Activated T-cell treated with anti-CD3 and anti-CD28 coated beads, Interleukin-2, amount 50 U/mL, for 72 hours (primary cell): Measurements from ENCODE around the gene U2AF1. TPM values are rescaled to one million over a fixed set of nuclear protein-coding genes. Genes with fewer than 3 reads are reported as not detected.
A peak's percentile ranks its signal among the peaks of the same experiment; 100 is the strongest.
"Not testable (repeated sequence)": the region's sequence is repeated elsewhere in the genome, so short reads cannot be mapped to it uniquely, and the experiment has no call there.

Experiments used
- ATAC-seq, 2 donors: fragments of 150-1000 bp; cut with Tn5 transposase; replicated peaks in 1 of 2; 2 replicates each; pipeline ENCODE4 v1.10.0; 2021; ENCODE audit warnings: moderate library complexity in 2 of 2, mild to moderate bottlenecking in 1 of 2
- DNase-seq, 2 donors: peaks; one replicate each; pipeline ENCODE4 v3.0.0; 2021 to 2022; ENCODE audit warnings: mixed read lengths in 1 of 2
- H3K27ac Mint-ChIP-seq: one replicate; pipeline ENCODE4 v1.8.0; 2022; ENCODE audit warnings: mild to moderate bottlenecking, moderate library complexity, mixed read lengths
- H3K27me3 Mint-ChIP-seq: one replicate; pipeline ENCODE4 v1.8.0; 2022; ENCODE audit warnings: low read depth, mixed read lengths
- H3K36me3 Mint-ChIP-seq, 2 donors: one replicate each; pipeline ENCODE4 v1.8.0; 2022; ENCODE audit warnings: mixed read lengths in 2 of 2, mild to moderate bottlenecking in 1 of 2; ENCODE audit not compliant: insufficient read depth in 2 of 2
- H3K4me1 Mint-ChIP-seq: one replicate; pipeline ENCODE4 v1.8.0; 2022; ENCODE audit warnings: low read depth, mixed read lengths
- H3K4me3 Mint-ChIP-seq, 2 donors: one replicate each; pipeline ENCODE4 v1.8.0; 2022; ENCODE audit warnings: mild to moderate bottlenecking in 2 of 2, mixed read lengths in 2 of 2, moderate library complexity in 2 of 2
- H3K9me3 Mint-ChIP-seq, 2 donors: one replicate each; pipeline ENCODE4 v1.8.0; 2022; ENCODE audit warnings: mixed read lengths in 2 of 2
- total RNA-seq, 2 donors: library from RNA; stranded (reverse); gene quantifications; one replicate each; pipeline ENCODE4 v1.2.3, GENCODE V29; 2022

Gene U2AF1, protein sequence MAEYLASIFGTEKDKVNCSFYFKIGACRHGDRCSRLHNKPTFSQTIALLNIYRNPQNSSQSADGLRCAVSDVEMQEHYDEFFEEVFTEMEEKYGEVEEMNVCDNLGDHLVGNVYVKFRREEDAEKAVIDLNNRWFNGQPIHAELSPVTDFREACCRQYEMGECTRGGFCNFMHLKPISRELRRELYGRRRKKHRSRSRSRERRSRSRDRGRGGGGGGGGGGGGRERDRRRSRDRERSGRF
- 10 to 100 TPM; 36.7 to 73.4 TPM for total RNA-seq

DNA sequence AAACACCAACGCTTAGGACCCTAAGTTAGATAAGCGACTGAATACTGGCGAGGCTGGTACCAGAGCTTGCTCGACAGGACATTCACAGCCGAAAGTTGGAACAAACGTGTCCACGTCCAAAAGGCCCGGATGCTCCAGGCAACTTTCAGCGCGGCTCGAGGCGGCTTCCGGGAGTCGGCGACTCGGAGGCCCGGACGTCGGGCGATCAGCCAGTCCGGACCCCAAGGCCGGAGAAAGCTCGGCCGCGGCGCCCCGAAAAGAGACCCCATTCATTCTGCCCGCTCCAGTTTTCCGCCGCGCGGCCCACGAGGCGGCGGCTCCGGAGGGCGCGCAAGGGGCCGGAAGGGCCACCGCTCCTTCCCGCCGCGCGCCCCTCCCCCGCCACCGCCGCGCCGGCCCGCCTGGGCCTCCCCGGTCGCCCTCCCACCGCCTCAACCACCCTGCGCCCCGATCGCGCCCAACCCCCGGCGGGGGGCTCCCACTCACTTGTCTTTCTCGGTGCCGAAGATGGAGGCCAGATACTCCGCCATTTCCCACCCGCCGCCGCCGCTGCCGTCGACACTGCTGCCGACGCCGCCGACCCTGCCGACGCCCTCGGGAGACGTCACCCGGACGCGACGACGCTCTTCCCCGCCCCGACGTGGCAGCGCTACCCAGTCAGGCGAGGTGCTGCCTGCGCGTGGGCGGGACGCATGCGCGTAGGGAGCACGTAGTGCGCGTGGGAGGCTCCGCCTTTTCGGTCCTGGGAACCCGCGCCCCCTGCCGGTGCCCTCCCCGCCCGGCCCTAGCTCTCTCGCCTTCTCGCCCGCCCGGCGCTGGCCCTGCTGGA lies at the start of gene U2AF1:
Gene U2AF1, minus strand, starts transcription at position 606 of the 829 bp plus-strand sequence. Its CDS starts 76 bp downstream, at position 530.
- ATAC-seq (peak; percentile 92 to 93), DNase-seq (peak; percentile 69 to 82)
- H3K27me3 Mint-ChIP-seq, H3K4me1 Mint-ChIP-seq, H3K36me3 Mint-ChIP-seq, H3K9me3 Mint-ChIP-seq, H3K27ac Mint-ChIP-seq: not testable (repeated sequence)
- peak within 1 kb of the TSS; percentile 46 for H3K4me3 Mint-ChIP-seq

DNA sequence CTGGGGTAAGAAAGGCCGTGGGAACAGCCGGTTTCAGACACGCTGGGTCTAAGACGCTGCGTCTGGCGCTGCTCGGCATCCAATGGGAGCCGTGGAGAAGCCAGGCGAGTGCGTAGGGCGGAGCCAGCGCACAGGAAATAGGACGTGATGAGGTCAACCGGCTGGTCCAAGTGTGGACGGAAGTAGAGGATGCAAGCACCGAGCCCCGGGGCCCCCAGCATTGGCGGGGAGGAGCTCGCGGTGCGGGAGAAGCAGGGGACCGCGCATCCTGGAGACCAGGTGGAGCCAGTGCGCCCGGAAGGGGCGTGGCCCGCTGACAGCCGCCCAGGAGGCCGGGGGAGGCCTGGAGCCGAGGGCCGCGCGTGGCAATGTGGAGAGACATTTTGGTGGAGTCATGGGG lies 46.2 kb upstream of the U2AF1 start:
- H3K27me3 Mint-ChIP-seq, H3K4me3 Mint-ChIP-seq, H3K9me3 Mint-ChIP-seq, H3K4me1 Mint-ChIP-seq, DNase-seq, H3K27ac Mint-ChIP-seq, H3K36me3 Mint-ChIP-seq: not testable (repeated sequence)
- peak in 1 of 2 donors; percentile 82 for ATAC-seq

DNA sequence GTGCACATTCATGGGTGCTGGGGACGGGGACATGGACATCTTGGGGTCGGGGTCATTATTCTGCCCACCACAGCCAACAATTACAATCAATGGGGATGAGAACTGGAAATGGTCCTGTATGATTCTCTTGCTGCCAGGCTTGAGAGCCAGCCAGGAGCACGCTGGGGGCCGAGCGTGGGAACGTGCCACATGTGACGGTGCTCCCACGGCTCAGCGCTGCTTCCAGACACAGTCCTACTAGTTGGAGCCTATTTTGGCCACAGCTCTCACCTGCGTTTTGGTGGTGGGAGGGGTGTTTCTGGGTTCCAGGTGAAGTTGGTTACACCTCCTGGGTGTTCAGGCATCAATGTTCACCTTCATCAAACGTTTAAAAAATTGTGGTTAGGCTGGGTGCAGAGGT lies 42.0 kb upstream of the U2AF1 start:
- DNase-seq, H3K36me3 Mint-ChIP-seq, H3K9me3 Mint-ChIP-seq, ATAC-seq, H3K27me3 Mint-ChIP-seq, H3K27ac Mint-ChIP-seq, H3K4me3 Mint-ChIP-seq, H3K4me1 Mint-ChIP-seq: not testable (repeated sequence)

DNA sequence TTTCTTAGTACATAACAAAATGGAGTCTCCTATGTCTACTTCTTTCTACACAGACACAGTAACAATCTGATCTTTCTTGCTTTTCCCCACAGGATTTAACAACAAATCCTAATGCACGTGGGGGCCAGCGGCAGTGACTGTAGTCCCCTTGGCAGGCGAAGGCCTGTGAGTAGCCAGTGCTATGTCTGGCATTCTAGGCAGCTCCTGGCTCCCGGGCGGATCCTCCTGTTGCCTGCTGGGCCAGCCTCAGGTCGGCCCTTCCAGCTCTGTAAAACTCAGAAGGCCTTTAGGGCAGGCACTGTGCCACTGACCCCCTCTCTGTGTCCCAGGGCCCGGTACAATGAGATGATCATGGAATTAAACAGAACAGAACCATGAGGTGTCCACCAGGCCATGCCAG lies 40.6 kb upstream of the U2AF1 start:
- H3K27me3 Mint-ChIP-seq, DNase-seq, H3K9me3 Mint-ChIP-seq, H3K27ac Mint-ChIP-seq, H3K36me3 Mint-ChIP-seq, H3K4me3 Mint-ChIP-seq, ATAC-seq, H3K4me1 Mint-ChIP-seq: not testable (repeated sequence)

DNA sequence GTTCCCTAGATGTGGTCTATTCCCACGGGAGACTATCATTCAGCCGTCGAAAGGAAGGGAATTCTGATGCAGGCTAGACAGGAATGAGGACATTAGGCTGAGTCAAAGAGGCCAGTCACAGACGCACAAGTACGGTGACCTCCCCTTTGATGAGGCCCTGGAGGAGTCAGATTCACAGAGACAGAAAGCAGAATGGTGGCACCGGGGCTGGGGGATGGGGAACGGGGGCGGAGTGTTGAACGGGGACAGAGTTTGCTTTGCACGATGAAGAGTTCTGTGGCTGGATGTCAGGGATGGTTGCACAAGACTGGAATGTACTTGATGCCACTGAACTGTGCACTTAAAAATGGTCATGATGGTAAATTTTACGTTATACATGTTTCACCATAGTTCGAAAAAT lies 39.3 kb upstream of the U2AF1 start:
- not testable (repeated sequence) for H3K4me3 Mint-ChIP-seq, H3K9me3 Mint-ChIP-seq, H3K4me1 Mint-ChIP-seq, ATAC-seq, H3K27ac Mint-ChIP-seq, H3K27me3 Mint-ChIP-seq, DNase-seq, H3K36me3 Mint-ChIP-seq

DNA sequence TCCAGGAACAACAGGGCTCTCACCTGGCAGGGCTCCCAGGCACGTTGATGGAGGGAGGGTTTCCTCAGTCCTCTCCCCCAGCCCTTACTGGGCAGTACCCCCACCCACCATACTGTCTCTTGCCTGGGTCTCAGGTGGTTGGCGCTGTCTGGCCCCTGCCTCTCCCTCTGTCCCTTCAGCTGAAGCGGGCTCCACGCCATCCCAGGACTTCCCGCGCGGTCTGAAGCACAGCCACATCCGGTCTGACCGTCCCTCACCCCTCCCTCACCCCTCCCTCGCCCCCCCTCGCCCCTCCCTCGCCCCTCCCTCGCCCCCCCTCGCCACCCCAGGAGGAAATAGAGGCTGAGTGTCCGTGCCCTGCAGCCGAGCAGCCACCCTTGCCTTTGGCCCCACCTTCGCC lies 34.0 kb upstream of the U2AF1 start:
- not testable (repeated sequence) for DNase-seq, H3K9me3 Mint-ChIP-seq, H3K36me3 Mint-ChIP-seq, H3K27me3 Mint-ChIP-seq, H3K4me3 Mint-ChIP-seq, ATAC-seq, H3K4me1 Mint-ChIP-seq, H3K27ac Mint-ChIP-seq

DNA sequence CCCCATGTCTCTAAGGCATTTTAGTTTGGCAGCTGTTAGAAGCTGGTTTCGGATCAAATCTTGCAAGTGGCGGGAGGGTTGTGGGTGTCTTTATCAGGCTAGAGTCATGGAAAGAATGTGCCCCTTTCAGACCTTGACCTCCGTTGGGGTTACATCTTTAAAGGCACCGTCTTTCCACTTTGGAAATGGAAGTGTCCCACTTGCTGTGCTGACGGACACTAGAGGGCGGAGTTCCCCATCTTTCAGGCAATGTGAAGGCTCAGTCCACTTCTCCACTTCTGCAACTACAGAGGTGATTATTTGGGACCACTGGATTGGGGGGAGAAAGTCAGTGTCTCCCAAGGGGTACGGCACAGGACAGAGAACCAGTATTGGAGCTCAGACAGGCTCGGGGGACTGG lies 31.6 kb upstream of the U2AF1 start:
- H3K4me1 Mint-ChIP-seq, H3K27ac Mint-ChIP-seq, DNase-seq, H3K36me3 Mint-ChIP-seq, H3K4me3 Mint-ChIP-seq, H3K9me3 Mint-ChIP-seq, ATAC-seq, H3K27me3 Mint-ChIP-seq: not testable (repeated sequence)

DNA sequence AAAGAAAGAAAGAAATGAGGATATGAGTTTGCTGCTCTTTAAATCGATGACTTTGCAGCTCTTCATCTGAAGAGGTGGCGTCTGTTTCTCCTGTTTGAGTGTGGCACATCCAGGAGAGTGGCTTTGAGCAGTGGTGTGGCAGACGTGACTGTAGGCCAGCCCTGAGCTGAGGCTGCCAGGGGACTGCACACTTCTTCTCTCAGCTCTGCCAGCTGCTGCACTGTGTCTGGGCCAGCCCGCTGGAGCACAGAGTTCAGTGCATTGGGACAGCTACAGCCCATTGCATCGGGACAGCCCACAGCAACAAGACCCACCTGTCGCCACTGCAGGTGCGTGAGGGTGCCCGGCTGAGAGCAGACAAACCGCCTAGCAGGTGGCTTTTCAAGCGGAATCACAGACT lies 27.1 kb upstream of the U2AF1 start:
- not testable (repeated sequence) for H3K36me3 Mint-ChIP-seq, DNase-seq, H3K27me3 Mint-ChIP-seq, H3K4me3 Mint-ChIP-seq, H3K9me3 Mint-ChIP-seq, H3K27ac Mint-ChIP-seq, H3K4me1 Mint-ChIP-seq, ATAC-seq

DNA sequence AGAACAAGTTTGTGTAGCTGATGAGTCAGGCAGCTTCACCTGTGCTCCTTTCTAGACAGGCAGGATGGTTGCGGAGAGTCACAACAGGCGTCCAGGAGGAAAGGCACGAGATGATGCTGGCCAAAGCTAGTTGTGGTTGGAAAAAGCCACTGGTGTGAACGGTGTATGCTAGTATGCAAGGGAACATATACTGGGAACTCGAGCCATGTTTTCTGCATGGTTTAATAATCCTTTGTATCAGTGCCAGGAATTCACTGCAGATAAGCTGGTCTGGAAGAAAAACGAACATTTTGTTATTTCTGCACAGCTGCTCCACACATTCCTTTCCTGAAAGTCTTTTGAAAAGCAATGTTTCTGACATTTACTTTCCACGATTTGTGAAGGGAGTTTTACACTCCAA lies 22.7 kb upstream of the U2AF1 start:
- not testable (repeated sequence) for H3K4me3 Mint-ChIP-seq, H3K4me1 Mint-ChIP-seq, H3K9me3 Mint-ChIP-seq, DNase-seq, ATAC-seq, H3K36me3 Mint-ChIP-seq, H3K27me3 Mint-ChIP-seq, H3K27ac Mint-ChIP-seq

DNA sequence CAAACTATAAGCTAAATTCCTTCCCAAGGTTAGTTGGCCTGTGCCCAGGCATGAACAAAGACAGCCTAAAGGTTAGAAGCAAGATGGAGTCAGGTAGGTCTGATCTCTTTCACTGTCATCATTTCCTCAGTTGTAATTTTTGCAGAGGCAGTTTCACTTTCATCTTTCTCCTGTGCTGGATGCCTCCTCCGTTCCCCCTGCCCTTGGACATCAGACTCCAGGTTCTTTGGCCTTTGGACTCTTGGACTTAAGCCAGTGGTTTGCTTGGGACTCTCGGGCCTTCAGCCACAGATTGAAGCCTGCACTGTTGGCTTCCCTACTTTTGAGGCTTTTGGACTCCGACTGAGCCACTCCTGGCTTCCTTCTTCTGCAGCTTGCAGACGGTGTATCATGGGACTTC lies 8.6 kb upstream of the U2AF1 start:
- H3K27me3 Mint-ChIP-seq, H3K27ac Mint-ChIP-seq, H3K36me3 Mint-ChIP-seq, ATAC-seq, H3K4me1 Mint-ChIP-seq, DNase-seq, H3K4me3 Mint-ChIP-seq, H3K9me3 Mint-ChIP-seq: not testable (repeated sequence)

DNA sequence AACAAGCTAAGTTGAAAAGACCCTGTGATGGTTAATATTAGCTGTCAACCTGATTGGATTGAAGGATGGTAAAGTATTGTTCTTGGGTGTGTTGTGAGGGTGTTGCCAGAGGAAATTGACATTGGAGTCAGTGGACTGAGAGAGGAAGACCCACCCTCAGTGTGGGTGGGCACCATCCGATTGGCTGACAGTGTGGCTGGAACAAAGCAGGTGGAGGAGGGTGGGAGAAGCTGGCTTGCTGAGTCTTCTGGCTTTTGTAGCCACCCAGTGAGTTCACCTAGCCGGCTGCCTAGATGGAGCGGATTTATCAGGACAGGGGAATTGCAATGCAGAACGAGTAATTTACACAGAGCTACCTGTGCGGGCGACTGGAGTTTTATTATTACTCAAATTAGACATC lies 7.1 kb upstream of the U2AF1 start:
- H3K36me3 Mint-ChIP-seq, H3K4me3 Mint-ChIP-seq, H3K4me1 Mint-ChIP-seq, DNase-seq, H3K9me3 Mint-ChIP-seq, H3K27me3 Mint-ChIP-seq, ATAC-seq, H3K27ac Mint-ChIP-seq: not testable (repeated sequence)

DNA sequence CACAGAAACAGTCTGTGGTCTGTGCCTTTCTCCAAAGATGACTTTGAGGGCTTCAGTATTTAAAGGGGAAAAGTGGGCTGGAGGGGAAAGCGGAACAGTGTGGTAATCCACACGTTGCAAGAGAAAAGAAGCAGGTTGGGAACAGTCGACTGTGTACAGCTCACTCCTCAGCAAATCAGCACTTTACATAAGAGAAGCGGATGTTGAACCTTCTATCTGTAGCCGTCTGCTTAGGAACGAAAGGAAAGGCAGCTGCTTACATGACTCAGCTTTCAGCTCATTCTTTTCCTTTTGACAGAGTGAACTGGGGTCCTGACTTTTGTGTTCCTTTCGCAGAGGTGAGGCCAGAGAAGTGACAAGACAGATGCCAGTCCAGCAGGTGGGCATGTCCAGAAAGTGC lies 1.6 kb upstream of the U2AF1 start:
- not testable (repeated sequence) for H3K4me1 Mint-ChIP-seq, DNase-seq, H3K27me3 Mint-ChIP-seq, H3K27ac Mint-ChIP-seq, H3K36me3 Mint-ChIP-seq, H3K4me3 Mint-ChIP-seq, H3K9me3 Mint-ChIP-seq
- peak; percentile 37 to 39 for ATAC-seq

DNA sequence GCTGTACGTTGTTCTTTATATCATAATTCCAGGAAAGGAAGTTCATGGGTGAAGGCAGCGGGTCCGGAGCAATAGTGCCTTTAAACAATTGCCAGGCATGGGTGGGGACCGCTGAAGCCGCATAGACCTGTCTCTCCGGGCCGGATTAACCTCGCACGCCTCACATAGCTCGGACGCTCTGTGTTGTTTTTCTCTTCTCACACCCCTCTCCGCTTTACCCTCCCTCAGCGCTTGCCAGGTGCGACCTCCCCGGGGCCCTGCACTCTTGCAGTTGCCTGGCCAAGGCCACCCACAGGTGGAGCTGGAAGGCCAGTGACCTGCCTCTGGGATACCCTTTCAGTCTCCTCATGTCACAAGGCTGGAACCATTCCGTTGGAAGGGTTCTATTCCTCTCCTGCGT lies 807 bp upstream of the U2AF1 start:
- not testable (repeated sequence) for H3K4me1 Mint-ChIP-seq, H3K36me3 Mint-ChIP-seq, DNase-seq, H3K27ac Mint-ChIP-seq, H3K9me3 Mint-ChIP-seq, H3K27me3 Mint-ChIP-seq, H3K4me3 Mint-ChIP-seq
- peak; percentile 14 to 22 for ATAC-seq

DNA sequence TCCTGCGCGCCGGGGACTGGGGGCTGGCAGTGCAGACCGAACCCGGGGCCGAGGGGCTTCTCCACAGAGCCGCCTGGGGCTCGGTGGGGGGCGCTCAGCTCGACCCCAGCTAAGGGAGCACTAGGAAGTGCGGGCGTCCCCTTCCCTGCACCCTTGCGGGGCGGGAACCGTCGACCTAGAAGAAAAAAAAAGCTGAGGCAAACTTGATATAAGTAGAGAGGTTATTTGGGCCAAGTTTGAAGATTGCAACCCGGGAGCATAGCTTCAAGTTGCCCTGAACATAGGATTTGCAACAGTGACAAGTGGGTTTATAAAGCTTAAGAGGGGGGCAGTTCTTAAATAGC lies 396 bp upstream of the U2AF1 start:
- H3K9me3 Mint-ChIP-seq, DNase-seq, H3K27ac Mint-ChIP-seq, H3K27me3 Mint-ChIP-seq, H3K4me3 Mint-ChIP-seq, H3K36me3 Mint-ChIP-seq, H3K4me1 Mint-ChIP-seq: not testable (repeated sequence)
- peak in 1 of 2 donors; percentile 17 for ATAC-seq
